Ovary (tissue), 9 donors: ENCODE results near the gene PRCD. TPM values are rescaled to one million over a fixed set of nuclear protein-coding genes. Genes with fewer than 3 reads are reported as not detected.

Experiments used
- DNase-seq, 5 donors: peaks; one replicate each; pipeline ENCODE4 v3.0.0-alpha.2; 2019 to 2020
- H3K27ac ChIP-seq, 2 donors: fragments of 200-600 bp; one replicate each; pipeline versions ENCODE4 v1.5.1 to v1.8.0; 2019 to 2022
- H3K27me3 ChIP-seq: fragments of 200-600 bp; one replicate; pipeline ENCODE4 v1.8.0; 2022
- H3K36me3 ChIP-seq: fragments of 200-600 bp; sonication (generic); one replicate; pipeline ENCODE4 v1.5.1; 2019
- H3K4me1 ChIP-seq: one replicate; pipeline ENCODE4 v1.8.1; 2013; ENCODE audit warnings: mild to moderate bottlenecking, moderate library complexity; ENCODE audit not compliant: insufficient read depth
- H3K4me3 ChIP-seq: fragments of 200-600 bp; sonication (generic); one replicate; pipeline ENCODE4 v1.5.1; 2017
- H3K9me3 ChIP-seq, 2 donors: fragments of 200-600 bp in 1 of 2; sonication (generic) in 1 of 2; one replicate each; pipeline versions ENCODE4 v1.5.1 to v1.8.1; 2013 to 2019; ENCODE audit warnings: mild to moderate bottlenecking in 1 of 2, moderate library complexity in 1 of 2
- EP300 ChIP-seq: sonication (generic); formaldehyde crosslinking; IDR thresholded peaks from one replicate; pipeline ENCODE4 v1.6.1; 2017; ENCODE audit warnings: antibody characterized with exemption
- POLR2A ChIP-seq: fragments of 450-650 bp; IDR thresholded peaks from one replicate; pipeline ENCODE4 v1.6.1; 2017; ENCODE audit warnings: antibody characterized with exemption, mild to moderate bottlenecking, moderate library complexity
- WGBS, 3 donors: extraction: QIAGEN DNeasy Blood & Tissue Kit in 1 of 3; methylation state at CpG; one replicate each; pipeline versions ENCODE4 v1.1.5 to v1.1.7; 2013 to 2017; 5-methylcytosine and 5-hydroxymethylcytosine counted together
- intact Hi-C, 4 donors: fragments of 100-400 bp; cut with DNase I; formaldehyde crosslinking; loops; one replicate each; pipeline versions ENCODE4 v1.11.0 to v1.15.1; 2022 to 2023
- polyA plus RNA-seq, 2 donors: library from polyadenylated mRNA; stranded (reverse); fragments of 200-250 nt in 1 of 2; fragments of 350-450 nt in 1 of 2; fragmentation: Illumina TruSeq in 1 of 2; extraction: RNeasy Lipid Tissue Mini Kit (QIAGEN cat#74804) in 1 of 2; gene quantifications; one replicate each; pipeline ENCODE4 v1.2.3, GENCODE V29; 2013 to 2014
- total RNA-seq, 7 donors: library from RNA; depleted of rRNA in 2 of 7; stranded (reverse); fragments of >200 nt in 2 of 7; fragmentation: NEBNext Ultra II Directional in 3 of 7; extraction: Animal tissue kit (Norgen Biotek cat#: 25700) in 3 of 7; gene quantifications; one replicate each; pipeline versions ENCODE4 v1.1.0 to v1.2.4, GENCODE V29; 2016 to 2023
- TF ChIP-seq, protein P1 (sequence below), 3 donors: fragments of 450-650 bp in 2 of 3; fragments of 200-600 bp in 1 of 3; IDR thresholded peaks; one replicate each; pipeline versions ENCODE4 v1.5.1 to v1.8.0; 2016 to 2022; ENCODE audit warnings: antibody characterized with exemption in 3 of 3, mild to moderate bottlenecking in 1 of 3
- donor health status: DM: no; HTN: no; CAD: no; lungs with moderate emphysema.
- donor health status: DM: no; HTN: no; CAD: no.
- donor health status: Bipolar disorder and iron deficiency.
- donor health status: DM: yes; HTN: yes; CAD: no.
- donor health status: DM: no; HTN: no; CAD: no.
- donor health status: DM: yes; HTN: yes; CAD: no.

PRCD gene
- total and polyA plus RNA-seq, 9 donors: 1.5 to 12.2 (median 2.8) TPM

- WGBS, 3 donors: 19 to 36% (median 27%) methylated on average over 15 of the region's 15 CpGs
These were observed 11.1 kb downstream of the PRCD start for GRCh38 chr17:76550712-76551615.

GRCh38 chr17:76551685-76552084 is 11.8 kb downstream of the PRCD start:
- H3K4me1 ChIP-seq: peaks cover 7% of the 10 kb centered on the region
- TF ChIP-seq, protein P1, sequence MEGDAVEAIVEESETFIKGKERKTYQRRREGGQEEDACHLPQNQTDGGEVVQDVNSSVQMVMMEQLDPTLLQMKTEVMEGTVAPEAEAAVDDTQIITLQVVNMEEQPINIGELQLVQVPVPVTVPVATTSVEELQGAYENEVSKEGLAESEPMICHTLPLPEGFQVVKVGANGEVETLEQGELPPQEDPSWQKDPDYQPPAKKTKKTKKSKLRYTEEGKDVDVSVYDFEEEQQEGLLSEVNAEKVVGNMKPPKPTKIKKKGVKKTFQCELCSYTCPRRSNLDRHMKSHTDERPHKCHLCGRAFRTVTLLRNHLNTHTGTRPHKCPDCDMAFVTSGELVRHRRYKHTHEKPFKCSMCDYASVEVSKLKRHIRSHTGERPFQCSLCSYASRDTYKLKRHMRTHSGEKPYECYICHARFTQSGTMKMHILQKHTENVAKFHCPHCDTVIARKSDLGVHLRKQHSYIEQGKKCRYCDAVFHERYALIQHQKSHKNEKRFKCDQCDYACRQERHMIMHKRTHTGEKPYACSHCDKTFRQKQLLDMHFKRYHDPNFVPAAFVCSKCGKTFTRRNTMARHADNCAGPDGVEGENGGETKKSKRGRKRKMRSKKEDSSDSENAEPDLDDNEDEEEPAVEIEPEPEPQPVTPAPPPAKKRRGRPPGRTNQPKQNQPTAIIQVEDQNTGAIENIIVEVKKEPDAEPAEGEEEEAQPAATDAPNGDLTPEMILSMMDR (IDR thresholded peaks at IDR 0.05): no peak
- TF ChIP-seq EP300 (no peak), POLR2A (no peak)
- no peaks in the 10 kb centered on the region for H3K36me3 ChIP-seq
- no peaks in the 10 kb centered on the region for H3K27me3 ChIP-seq
- DNase-seq: no peak
- intact Hi-C loops: loop anchor here in 1 of 4 donors (5.0 kb wide), 1 partner anchor 1394 kb away; no protein-coding TSS in a partner anchor
- peak overlapping the region in 1 of 2 donors; percentile 31 for H3K27ac ChIP-seq
- no peak overlapping the region for H3K4me3 ChIP-seq
- 62 to 77% (median 75%) methylated on average over 4 of the region's 4 CpGs for WGBS, 3 donors
- no peaks in the 10 kb centered on the region for H3K9me3 ChIP-seq

More at GRCh38 chr17:76550712-76551615, 11.1 kb downstream of the PRCD start:
- Histone ChIP-seq H3K4me3 (no peak overlapping the region), H3K27me3 (no peaks in the 10 kb centered on the region), H3K4me1 (peaks cover 13% of the 10 kb centered on the region), H3K36me3 (no peaks in the 10 kb centered on the region), H3K27ac (peak overlapping the region in 1 of 2 donors; percentile 31), H3K9me3 (no peaks in the 10 kb centered on the region)
- intact Hi-C loops: loop anchor here in 1 of 4 donors (5.0 kb wide), 1 partner anchor 1394 kb away; no protein-coding TSS in a partner anchor
- TF ChIP-seq EP300: no peak
- TF ChIP-seq, protein P1 (IDR thresholded peaks at IDR 0.05): no peak
- no peak for DNase-seq

GRCh38 chr17:76553178-76553908 is 13.5 kb downstream of the PRCD start:
- intact Hi-C loops: loop anchor here in 1 of 4 donors (5.0 kb wide), 1 partner anchor 1396 kb away; no protein-coding TSS in a partner anchor

GRCh38 chr17:76554131-76554530 is 14.3 kb downstream of the PRCD start:
- intact Hi-C loops: loop anchor here in 1 of 4 donors (5.0 kb wide), 1 partner anchor 1397 kb away; no protein-coding TSS in a partner anchor
- Histone ChIP-seq H3K4me1 (peaks cover 4% of the 10 kb centered on the region), H3K36me3 (no peaks in the 10 kb centered on the region), H3K9me3 (no peaks in the 10 kb centered on the region), H3K27me3 (no peaks in the 10 kb centered on the region), H3K4me3 (no peak overlapping the region), H3K27ac (no peak overlapping the region)
- DNase-seq: no peak
- 73 to 74% (median 73%) methylated on average over 6 of the region's 6 CpGs for WGBS, 3 donors
- TF ChIP-seq EP300 (no peak), POLR2A (no peak)
- TF ChIP-seq, protein P1 (IDR thresholded peaks at IDR 0.05): no peak

More at GRCh38 chr17:76553178-76553908, 13.5 kb downstream of the PRCD start:
- Histone ChIP-seq H3K4me3 (no peak overlapping the region), H3K36me3 (no peaks in the 10 kb centered on the region), H3K27ac (no peak overlapping the region), H3K27me3 (no peaks in the 10 kb centered on the region), H3K4me1 (peaks cover 2% of the 10 kb centered on the region), H3K9me3 (no peaks in the 10 kb centered on the region)
- DNase-seq: no peak
- WGBS, 3 donors: 87 to 91% (median 88%) methylated on average over 8 of the region's 8 CpGs
- TF ChIP-seq EP300 (no peak), POLR2A (no peak)
- TF ChIP-seq, protein P1 (IDR thresholded peaks at IDR 0.05): no peak
